ENCODE data around the gene DHFR2. TPM values are rescaled to one million over a fixed set of nuclear protein-coding genes. Genes with fewer than 3 reads are reported as not detected.
"Not testable (repeated sequence)": the region's sequence is repeated elsewhere in the genome, so short reads cannot be mapped to it uniquely, and the experiment has no call there.

The DHFR2 gene
- total RNA-seq = 10.1 and 12.3 TPM in 2 replicates

DNA sequence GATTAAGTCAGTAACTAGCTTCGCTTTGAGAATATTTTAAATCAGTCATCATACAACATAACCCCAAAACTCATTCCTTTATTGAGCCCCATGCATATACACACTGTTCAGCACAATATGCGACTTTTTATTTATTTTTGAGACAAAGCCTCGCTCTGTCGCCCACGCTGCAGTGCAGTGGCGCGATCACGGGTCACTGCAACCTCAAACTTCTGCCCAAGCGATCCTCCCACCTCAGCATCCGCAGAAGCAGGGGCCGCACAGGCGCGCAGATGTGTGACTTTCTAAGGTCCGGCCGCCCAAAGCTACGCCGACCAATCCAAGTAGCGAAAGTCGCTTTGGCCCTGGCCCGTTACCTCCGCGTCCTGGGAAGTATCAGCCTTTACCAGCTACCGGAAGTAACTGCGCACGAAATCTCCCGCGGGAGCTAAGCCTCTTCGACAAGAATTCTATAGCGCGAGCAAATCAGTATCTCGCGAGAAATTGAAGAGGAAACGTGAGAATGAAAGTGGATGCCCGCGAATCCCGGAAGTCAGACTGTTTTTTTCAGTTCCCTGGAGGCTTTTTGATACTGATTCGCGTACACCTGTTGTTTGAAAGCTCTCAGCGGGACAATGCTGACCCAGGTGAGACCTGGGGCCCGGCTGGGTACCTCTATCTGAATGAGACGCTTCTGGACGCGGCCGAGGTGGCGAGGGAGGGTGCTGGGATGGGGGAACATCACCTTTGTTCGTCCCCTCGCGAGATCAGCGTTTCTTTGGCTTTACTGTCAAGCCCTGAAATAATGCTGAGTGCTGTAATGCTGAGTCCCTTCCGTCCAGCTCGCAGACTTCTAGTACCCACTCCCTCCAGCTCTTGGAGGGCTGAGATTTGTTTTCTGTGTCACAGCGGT is at the start of gene DHFR2, which contains the start of gene NSUN3:
TSS of gene DHFR2 (minus strand) at position 404 of the 892 bp plus-strand sequence. CDS start 1,405 bp downstream, outside the sequence.
TSS of gene NSUN3 (plus strand) at position 549 of the 892 bp plus-strand sequence. CDS start at position 615, 66 bp downstream.
- H3K27me3 Mint-ChIP-seq (ENCODE audit: insufficient read depth) = no peaks in the 10 kb centered on the region
- peak within 1 kb of the TSS; percentile 98 for H3K4me3 Mint-ChIP-seq
- intact Hi-C loops (cut with micrococcal nuclease) = loop anchor here (1.0 kb wide), 4 partner anchors 8 to 82 kb away; partner anchors contain the start of gene ARL13B
- peaks cover 48% of the 10 kb centered on the region for H3K4me1 Mint-ChIP-seq (ENCODE audit: low read depth)
- H3K36me3 Mint-ChIP-seq (ENCODE audit: low read depth) = peaks cover 34% of the 10 kb centered on the region
- H3K9me3 Mint-ChIP-seq = no peaks in the 10 kb centered on the region
- DNase-seq (ENCODE audit: low spot score) = peak; percentile 82
- H3K27ac Mint-ChIP-seq = peak within 1 kb of the TSS; percentile 97

GRCh38 chr3:94110854-94111253 is 48.1 kb upstream of the DHFR2 start:
- peaks cover 9% of the 10 kb centered on the region for H3K36me3 Mint-ChIP-seq (ENCODE audit: low read depth)
- intact Hi-C loops (cut with micrococcal nuclease) = no loop called here
- no peaks in the 10 kb centered on the region for H3K9me3 Mint-ChIP-seq
- no peaks in the 10 kb centered on the region for H3K27me3 Mint-ChIP-seq (ENCODE audit: insufficient read depth)
- H3K4me3 Mint-ChIP-seq = no peak overlapping the region
- no peak overlapping the region for H3K27ac Mint-ChIP-seq
- no peaks in the 10 kb centered on the region for H3K4me1 Mint-ChIP-seq (ENCODE audit: low read depth)
- no peak for DNase-seq (ENCODE audit: low spot score)

GRCh38 chr3:94110232-94110631 is 47.5 kb upstream of the DHFR2 start:
- H3K27me3 Mint-ChIP-seq (ENCODE audit: insufficient read depth); H3K4me1 Mint-ChIP-seq (ENCODE audit: low read depth); H3K27ac Mint-ChIP-seq; intact Hi-C loops (cut with micrococcal nuclease); DNase-seq (ENCODE audit: low spot score); H3K9me3 Mint-ChIP-seq; H3K4me3 Mint-ChIP-seq; H3K36me3 Mint-ChIP-seq (ENCODE audit: low read depth): not testable (repeated sequence)

- Mint-ChIP-seq H3K27ac (no peak overlapping the region), H3K36me3 (ENCODE audit: low read depth) (peaks cover 9% of the 10 kb centered on the region), H3K27me3 (ENCODE audit: insufficient read depth) (no peaks in the 10 kb centered on the region), H3K9me3 (no peaks in the 10 kb centered on the region), H3K4me1 (ENCODE audit: low read depth) (no peaks in the 10 kb centered on the region), H3K4me3 (no peak overlapping the region)
- no peak for DNase-seq (ENCODE audit: low spot score)
- intact Hi-C loops (cut with micrococcal nuclease) = no loop called here
These were observed 43.6 kb upstream of the DHFR2 start for GRCh38 chr3:94106268-94106667.

- Mint-ChIP-seq H3K9me3 (no peaks in the 10 kb centered on the region), H3K36me3 (ENCODE audit: low read depth) (peaks cover 25% of the 10 kb centered on the region), H3K27ac (no peak overlapping the region), H3K27me3 (ENCODE audit: insufficient read depth) (no peaks in the 10 kb centered on the region), H3K4me3 (no peak overlapping the region), H3K4me1 (ENCODE audit: low read depth) (peaks cover 7% of the 10 kb centered on the region)
- intact Hi-C loops (cut with micrococcal nuclease) = loop anchor here (1.0 kb wide), 1 partner anchor 98 kb away; no protein-coding TSS in a partner anchor
- DNase-seq (ENCODE audit: low spot score) = no peak
These were observed 39.1 kb upstream of the DHFR2 start for GRCh38 chr3:94101860-94102259.

DNA sequence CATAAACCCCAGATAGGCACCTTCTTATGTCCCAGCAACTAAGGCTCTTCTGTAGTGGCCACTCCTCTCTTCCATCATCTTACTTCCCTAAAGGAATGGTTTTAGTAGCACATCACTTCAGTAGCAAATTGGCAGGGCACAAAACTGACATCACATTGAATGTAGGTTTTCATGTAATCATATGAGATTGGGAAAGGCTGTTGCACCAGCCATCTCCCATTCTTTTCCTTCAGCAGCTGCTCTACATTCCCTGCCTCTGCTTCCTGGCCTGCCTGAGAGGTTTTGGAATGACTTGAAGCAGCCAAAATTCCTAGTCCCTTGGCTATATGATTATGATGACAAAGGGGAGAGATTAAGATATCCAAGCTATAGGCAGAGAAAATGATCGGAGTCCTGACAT is 36.6 kb upstream of the DHFR2 start:
- Mint-ChIP-seq H3K36me3 (ENCODE audit: low read depth) (peaks cover 32% of the 10 kb centered on the region), H3K9me3 (no peaks in the 10 kb centered on the region), H3K4me1 (ENCODE audit: low read depth) (peaks cover 7% of the 10 kb centered on the region), H3K27me3 (ENCODE audit: insufficient read depth) (no peaks in the 10 kb centered on the region), H3K27ac (no peak overlapping the region), H3K4me3 (no peak overlapping the region)
- intact Hi-C loops (cut with micrococcal nuclease) = no loop called here
- no peak for DNase-seq (ENCODE audit: low spot score)

GRCh38 chr3:94098452-94098851 is 35.7 kb upstream of the DHFR2 start:
- no peaks in the 10 kb centered on the region for H3K9me3 Mint-ChIP-seq
- H3K4me1 Mint-ChIP-seq (ENCODE audit: low read depth) = peaks cover 7% of the 10 kb centered on the region
- intact Hi-C loops (cut with micrococcal nuclease) = no loop called here
- H3K36me3 Mint-ChIP-seq (ENCODE audit: low read depth) = peaks cover 33% of the 10 kb centered on the region
- H3K27ac Mint-ChIP-seq = no peak overlapping the region
- no peaks in the 10 kb centered on the region for H3K27me3 Mint-ChIP-seq (ENCODE audit: insufficient read depth)
- DNase-seq (ENCODE audit: low spot score) = no peak
- H3K4me3 Mint-ChIP-seq = no peak overlapping the region

DNA sequence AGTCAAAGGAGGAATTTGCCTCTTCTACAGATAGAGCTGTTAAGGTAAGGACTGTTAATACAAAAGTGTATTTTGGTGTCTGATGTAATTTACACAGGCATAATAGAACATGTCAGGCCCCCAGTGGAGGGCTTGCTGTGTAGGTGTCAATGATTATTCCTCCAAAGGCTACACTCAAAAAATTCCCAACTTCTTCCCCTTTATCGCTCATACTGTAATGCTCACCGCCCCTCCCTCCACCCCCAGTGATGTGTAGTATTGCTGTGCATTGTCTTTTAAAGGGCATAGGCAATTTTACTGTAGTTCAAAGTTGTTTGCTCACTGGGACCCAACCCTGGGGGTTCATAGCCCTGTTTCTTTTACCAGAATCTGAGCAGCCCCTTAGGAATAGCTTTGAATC is 32.4 kb upstream of the DHFR2 start:
- H3K36me3 Mint-ChIP-seq (ENCODE audit: low read depth) = peaks cover 39% of the 10 kb centered on the region
- H3K4me3 Mint-ChIP-seq = no peak overlapping the region
- no peak overlapping the region for H3K27ac Mint-ChIP-seq
- no peak for DNase-seq (ENCODE audit: low spot score)
- intact Hi-C loops (cut with micrococcal nuclease) = no loop called here
- H3K4me1 Mint-ChIP-seq (ENCODE audit: low read depth) = peaks cover 7% of the 10 kb centered on the region
- H3K9me3 Mint-ChIP-seq = no peaks in the 10 kb centered on the region
- H3K27me3 Mint-ChIP-seq (ENCODE audit: insufficient read depth) = no peaks in the 10 kb centered on the region

DNA sequence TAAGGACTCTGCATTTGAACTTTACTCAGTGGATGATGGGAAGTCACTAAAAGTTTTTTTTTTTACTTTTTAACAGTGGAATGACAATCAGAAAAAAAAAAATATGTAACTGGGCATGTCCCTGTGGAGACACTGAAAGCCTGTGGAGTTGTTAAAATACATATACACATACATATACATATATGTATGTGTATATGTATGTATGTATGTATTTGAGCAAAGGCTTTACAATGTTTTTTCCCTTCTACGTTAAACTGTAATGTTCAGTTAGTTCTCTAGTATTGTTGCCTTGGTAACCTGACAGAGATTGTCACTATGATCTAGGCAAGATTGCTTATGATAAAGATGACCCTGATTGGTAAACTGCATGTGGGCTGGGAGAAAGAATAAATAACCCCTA is 30.4 kb upstream of the DHFR2 start:
- DNase-seq (ENCODE audit: low spot score) = no peak
- Mint-ChIP-seq H3K27me3 (ENCODE audit: insufficient read depth) (no peaks in the 10 kb centered on the region), H3K27ac (no peak overlapping the region), H3K4me1 (ENCODE audit: low read depth) (peaks cover 2% of the 10 kb centered on the region), H3K36me3 (ENCODE audit: low read depth) (peaks cover 34% of the 10 kb centered on the region), H3K9me3 (no peaks in the 10 kb centered on the region), H3K4me3 (no peak overlapping the region)
- intact Hi-C loops (cut with micrococcal nuclease) = no loop called here

DNA sequence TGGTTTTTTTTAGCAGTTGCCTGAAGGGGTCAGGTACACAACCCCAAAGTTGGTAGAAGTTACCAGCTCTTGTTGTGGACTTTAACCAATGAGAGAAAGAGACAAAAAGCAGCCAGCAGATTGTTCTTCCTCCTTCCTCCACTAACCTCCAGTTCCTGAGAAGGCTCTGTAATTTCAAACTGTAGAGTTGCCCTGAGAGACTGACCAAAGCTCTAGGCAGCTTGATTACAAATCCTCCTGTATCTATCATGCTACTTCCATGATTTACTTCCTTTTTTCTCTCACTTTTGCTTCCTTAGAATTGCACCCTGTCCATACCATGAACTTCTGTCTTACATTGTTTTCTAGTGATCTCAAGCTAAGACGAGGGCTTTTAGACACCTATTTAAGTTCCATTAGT is 29.4 kb upstream of the DHFR2 start:
- Mint-ChIP-seq H3K9me3 (no peaks in the 10 kb centered on the region), H3K27me3 (ENCODE audit: insufficient read depth) (no peaks in the 10 kb centered on the region), H3K36me3 (ENCODE audit: low read depth) (peaks cover 33% of the 10 kb centered on the region), H3K4me3 (no peak overlapping the region), H3K4me1 (ENCODE audit: low read depth) (no peaks in the 10 kb centered on the region), H3K27ac (no peak overlapping the region)
- intact Hi-C loops (cut with micrococcal nuclease) = no loop called here
- DNase-seq (ENCODE audit: low spot score) = no peak

- no peak for DNase-seq (ENCODE audit: low spot score)
- H3K36me3 Mint-ChIP-seq (ENCODE audit: low read depth) = peaks cover 23% of the 10 kb centered on the region
- H3K4me1 Mint-ChIP-seq (ENCODE audit: low read depth) = peaks cover 1% of the 10 kb centered on the region
- H3K27ac Mint-ChIP-seq = no peak overlapping the region
- no peaks in the 10 kb centered on the region for H3K27me3 Mint-ChIP-seq (ENCODE audit: insufficient read depth)
- H3K9me3 Mint-ChIP-seq = no peaks in the 10 kb centered on the region
- intact Hi-C loops (cut with micrococcal nuclease) = no loop called here
- H3K4me3 Mint-ChIP-seq = no peak overlapping the region
These were observed 26.4 kb upstream of the DHFR2 start for GRCh38 chr3:94089126-94089525.

GRCh38 chr3:94083261-94083660 is 20.5 kb upstream of the DHFR2 start:
- peaks cover 10% of the 10 kb centered on the region for H3K36me3 Mint-ChIP-seq (ENCODE audit: low read depth)
- H3K9me3 Mint-ChIP-seq = no peaks in the 10 kb centered on the region
- DNase-seq (ENCODE audit: low spot score) = no peak
- no peak overlapping the region for H3K4me3 Mint-ChIP-seq
- intact Hi-C loops (cut with micrococcal nuclease) = no loop called here
- peaks cover 38% of the 10 kb centered on the region for H3K4me1 Mint-ChIP-seq (ENCODE audit: low read depth)
- no peak overlapping the region for H3K27ac Mint-ChIP-seq
- H3K27me3 Mint-ChIP-seq (ENCODE audit: insufficient read depth) = no peaks in the 10 kb centered on the region

GRCh38 chr3:94082391-94082937 is 19.7 kb upstream of the DHFR2 start:
- Mint-ChIP-seq H3K4me1 (ENCODE audit: low read depth) (peaks cover 38% of the 10 kb centered on the region), H3K27me3 (ENCODE audit: insufficient read depth) (no peaks in the 10 kb centered on the region), H3K9me3 (no peaks in the 10 kb centered on the region), H3K36me3 (ENCODE audit: low read depth) (peaks cover 4% of the 10 kb centered on the region), H3K4me3 (no peak overlapping the region), H3K27ac (no peak overlapping the region)
- DNase-seq (ENCODE audit: low spot score) = no peak
- intact Hi-C loops (cut with micrococcal nuclease) = no loop called here
